Measurements from ENCODE around the gene APBB3.

The APBB3 gene

GRCh38 chr5:140574165-140574564 is 9.8 kb upstream of the APBB3 start:
- no peak for DNase-seq (ENCODE audit: low spot score)

DNA sequence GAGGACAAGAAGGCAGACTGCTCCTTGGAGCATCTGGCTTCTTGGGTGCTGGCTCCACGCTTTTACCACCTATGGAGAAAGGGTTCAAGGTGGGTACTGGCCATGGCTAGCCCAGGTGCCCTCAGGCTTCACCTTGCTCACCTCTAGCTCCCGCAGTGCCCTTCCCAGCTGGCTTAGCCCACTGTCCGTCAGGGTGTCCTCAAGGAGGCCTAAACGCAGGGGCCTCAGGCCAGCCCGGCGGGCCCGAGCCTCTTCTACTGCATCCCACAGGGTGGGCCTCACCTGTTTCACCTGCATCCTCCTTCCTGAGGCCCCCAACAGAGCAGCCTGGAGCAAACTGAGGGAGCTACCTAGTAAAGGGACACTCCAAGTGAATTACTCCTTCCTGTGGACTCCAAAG is 9.3 kb upstream of the APBB3 start:
- no peak for DNase-seq (ENCODE audit: low spot score)

DNA sequence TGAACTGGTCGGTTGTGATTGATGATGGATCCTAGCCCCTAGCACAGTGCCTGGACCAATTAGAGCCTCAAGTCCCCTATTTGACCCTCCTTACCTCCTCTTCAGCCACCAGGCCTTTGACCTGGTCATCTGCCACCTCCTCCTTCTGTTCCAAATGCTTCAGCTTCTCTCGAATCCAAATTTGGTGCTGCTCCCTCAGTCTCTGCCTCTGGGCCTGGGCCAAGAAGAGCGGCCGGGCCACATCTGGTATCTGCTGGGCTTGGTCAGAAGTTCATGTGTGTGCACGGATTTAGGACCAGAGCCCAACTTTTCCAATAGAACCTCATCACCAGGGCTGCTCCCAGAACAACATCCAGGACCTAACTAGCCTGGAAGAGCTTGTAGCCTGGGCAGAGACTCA is 6.7 kb upstream of the APBB3 start:
- no peak for DNase-seq (ENCODE audit: low spot score)

- no peak for DNase-seq (ENCODE audit: low spot score)
These were observed 6.1 kb upstream of the APBB3 start for GRCh38 chr5:140570488-140570887.

DNA sequence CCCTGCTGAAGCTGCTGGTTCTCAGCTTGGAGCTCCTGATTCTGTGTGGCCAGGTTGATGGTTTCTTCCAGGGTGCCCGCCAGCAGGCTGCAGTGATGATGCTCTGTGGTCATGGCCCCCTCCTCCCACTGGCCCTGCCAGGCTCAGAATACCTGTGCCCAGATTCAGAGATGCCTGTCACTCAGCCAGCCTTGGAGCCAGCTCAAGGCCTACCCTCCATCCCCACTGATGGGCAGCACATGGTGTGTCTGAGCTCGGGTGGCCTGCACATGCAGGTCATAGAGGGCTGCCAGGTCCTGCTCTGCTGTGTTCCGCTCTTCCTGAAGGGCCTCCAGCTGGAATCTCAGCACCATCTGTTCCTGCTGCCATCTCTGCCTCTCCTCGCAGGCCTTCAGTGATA is 5.7 kb upstream of the APBB3 start:
- no peak for DNase-seq (ENCODE audit: low spot score)

- DNase-seq (ENCODE audit: low spot score): no peak
These were observed 4.8 kb upstream of the APBB3 start for GRCh38 chr5:140569197-140569596.

GRCh38 chr5:140568443-140569063 is 4.2 kb upstream of the APBB3 start:
- DNase-seq (ENCODE audit: low spot score): no peak

DNA sequence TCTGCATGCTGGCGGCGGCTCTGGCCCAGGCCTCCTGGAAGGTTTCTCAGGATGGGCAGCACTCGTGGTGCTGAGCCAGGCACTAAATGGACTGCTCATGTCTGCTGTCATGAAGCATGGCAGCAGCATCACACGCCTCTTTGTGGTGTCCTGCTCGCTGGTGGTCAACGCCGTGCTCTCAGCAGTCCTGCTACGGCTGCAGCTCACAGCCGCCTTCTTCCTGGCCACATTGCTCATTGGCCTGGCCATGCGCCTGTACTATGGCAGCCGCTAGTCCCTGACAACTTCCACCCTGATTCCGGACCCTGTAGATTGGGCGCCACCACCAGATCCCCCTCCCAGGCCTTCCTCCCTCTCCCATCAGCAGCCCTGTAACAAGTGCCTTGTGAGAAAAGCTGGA is 3.5 kb upstream of the APBB3 start:
- no peak for DNase-seq (ENCODE audit: low spot score)

DNA sequence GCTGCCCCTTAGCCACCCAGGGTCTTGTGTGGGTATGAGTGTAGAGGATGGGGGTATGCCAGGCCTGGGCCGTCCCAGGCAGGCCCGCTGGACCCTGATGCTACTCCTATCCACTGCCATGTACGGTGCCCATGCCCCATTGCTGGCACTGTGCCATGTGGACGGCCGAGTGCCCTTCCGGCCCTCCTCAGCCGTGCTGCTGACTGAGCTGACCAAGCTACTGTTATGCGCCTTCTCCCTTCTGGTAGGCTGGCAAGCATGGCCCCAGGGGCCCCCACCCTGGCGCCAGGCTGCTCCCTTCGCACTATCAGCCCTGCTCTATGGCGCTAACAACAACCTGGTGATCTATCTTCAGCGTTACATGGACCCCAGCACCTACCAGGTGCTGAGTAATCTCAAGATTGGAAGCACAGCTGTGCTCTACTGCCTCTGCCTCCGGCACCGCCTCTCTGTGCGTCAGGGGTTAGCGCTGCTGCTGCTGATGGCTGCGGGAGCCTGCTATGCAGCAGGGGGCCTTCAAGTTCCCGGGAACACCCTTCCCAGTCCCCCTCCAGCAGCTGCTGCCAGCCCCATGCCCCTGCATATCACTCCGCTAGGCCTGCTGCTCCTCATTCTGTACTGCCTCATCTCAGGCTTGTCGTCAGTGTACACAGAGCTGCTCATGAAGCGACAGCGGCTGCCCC is 2.9 kb upstream of the APBB3 start:
- DNase-seq (ENCODE audit: low spot score): no peak

- DNase-seq (ENCODE audit: low spot score): no peak
These were observed 2.3 kb upstream of the APBB3 start for GRCh38 chr5:140566665-140567064.

DNA sequence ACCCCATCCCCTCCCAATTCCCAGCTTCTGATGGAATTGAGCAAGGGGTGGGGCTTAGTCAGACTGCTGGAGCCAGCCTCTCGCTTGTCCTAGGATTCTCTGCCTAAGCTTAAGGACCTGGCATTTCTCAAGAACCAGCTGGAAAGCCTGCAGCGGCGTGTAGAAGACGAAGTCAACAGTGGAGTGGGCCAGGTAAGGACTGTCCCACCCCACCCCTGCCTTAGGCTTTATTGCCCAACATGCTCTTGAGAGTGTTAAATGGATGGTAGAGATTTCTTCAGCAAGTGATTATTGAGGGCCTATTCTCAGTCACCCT is 1.3 kb upstream of the APBB3 start:
- no peak for DNase-seq (ENCODE audit: low spot score)

DNA sequence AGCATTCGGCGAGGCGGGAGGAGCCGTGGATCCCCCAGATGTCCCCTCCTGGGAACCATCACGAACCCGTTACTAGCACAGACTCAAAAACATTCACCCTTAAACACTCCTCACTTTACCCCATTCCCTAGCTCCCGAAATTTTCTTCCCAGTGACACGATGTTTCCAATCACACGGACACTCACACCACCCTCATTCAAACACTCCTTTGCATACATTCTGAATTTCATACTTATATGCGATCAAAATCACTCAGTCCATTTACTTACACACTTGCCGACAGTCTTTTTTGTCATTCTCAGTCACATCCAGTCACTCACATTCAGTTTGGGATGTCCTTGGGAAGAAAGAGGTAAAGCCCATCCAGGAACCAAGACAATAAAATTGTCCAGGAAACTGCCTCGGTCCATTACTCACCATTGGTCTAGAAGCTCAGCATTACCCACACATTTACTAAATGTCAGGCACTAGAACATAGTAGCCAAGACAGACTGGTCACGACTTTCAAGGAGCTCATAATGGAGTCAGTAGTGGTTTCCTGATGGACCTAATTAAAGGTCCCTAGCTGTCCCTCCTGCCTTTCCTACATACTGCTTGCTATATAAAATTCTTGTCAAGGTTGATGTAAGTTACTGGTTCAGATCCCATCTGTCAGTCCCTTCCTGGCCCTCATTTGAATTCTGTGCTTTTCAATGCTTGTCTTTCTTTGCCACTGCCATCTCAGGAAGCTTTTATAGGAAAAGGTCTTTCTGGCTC is 804 bp upstream of the APBB3 start:
- DNase-seq (ENCODE audit: low spot score): no peak

- DNase-seq (ENCODE audit: low spot score): no peak
These were observed 802 bp downstream of the APBB3 start for GRCh38 chr5:140563596-140563995.

- DNase-seq (ENCODE audit: low spot score): no peak
These were observed 2.5 kb downstream of the APBB3 start for GRCh38 chr5:140561753-140562523.

- DNase-seq (ENCODE audit: low spot score): no peak
These were observed 4.2 kb downstream of the APBB3 start for GRCh38 chr5:140560227-140560626.

GRCh38 chr5:140558542-140558941 is 5.9 kb downstream of the APBB3 start:
- no peak for DNase-seq (ENCODE audit: low spot score)

- no peak for DNase-seq (ENCODE audit: low spot score)
These were observed 6.4 kb downstream of the APBB3 start for GRCh38 chr5:140557965-140558364.

- DNase-seq (ENCODE audit: low spot score): peak; percentile 93
These were observed 7.1 kb downstream of the APBB3 start, which contains the start of gene SRA1 for GRCh38 chr5:140557136-140557805. TSS of gene SRA1 (minus strand) at chr5:140557473. CDS start at chr5:140557452, 21 bp downstream.

DNA sequence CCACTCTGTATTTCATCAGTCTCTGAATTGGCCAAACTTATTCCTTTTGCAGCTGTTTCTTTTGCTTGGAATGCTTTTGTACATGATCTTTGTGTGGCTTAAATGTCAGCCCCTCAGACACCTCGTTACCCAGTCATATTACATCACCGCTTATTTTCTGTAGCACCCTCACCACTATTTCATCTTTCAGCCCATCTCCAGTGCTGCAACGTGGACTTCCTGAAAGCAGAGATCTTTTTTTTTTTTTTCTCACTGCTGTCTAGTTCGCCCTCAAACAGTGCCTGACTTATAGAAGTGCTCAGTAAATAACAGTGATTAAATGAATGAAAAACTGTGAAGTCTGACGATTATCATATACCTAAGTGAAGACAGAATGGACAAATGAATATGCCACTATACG is 8.0 kb downstream of the APBB3 start:
- DNase-seq (ENCODE audit: low spot score): no peak

DNA sequence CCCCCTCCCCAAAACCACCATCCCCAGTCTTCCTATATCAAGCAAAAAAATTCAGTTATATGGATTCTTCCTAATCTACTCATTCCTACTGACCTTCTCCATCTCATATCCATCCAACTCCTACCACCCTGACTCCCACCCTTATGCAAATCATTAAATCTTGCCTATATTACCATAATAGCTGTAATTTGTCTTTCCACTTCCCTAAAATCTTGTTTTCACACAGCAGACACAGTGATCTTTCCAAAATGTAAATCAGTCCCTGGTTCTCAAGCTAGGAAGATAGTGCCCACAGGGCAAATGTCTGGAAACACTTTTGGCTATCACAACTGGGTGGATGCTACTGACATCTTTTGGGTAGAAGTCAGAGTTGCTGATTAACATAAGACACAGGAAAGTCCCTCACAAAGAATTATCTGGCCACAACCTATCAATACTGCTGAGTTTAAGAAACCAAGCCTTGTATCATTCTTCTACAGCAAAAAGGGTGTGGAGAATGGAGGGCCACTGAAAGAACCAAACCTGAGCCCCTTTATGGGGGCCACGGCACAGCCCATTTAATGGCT is 8.6 kb downstream of the APBB3 start:
- DNase-seq (ENCODE audit: low spot score): peak; percentile 49

- peak; percentile 67 for DNase-seq (ENCODE audit: low spot score)
These were observed 9.9 kb downstream of the APBB3 start for GRCh38 chr5:140554454-140554853.

- DNase-seq (ENCODE audit: low spot score): peak; percentile 30
These were observed 10.7 kb downstream of the APBB3 start for GRCh38 chr5:140553657-140554056.

All from hematopoietic multipotent progenitor cell treated with erythropoietin and hydrocortisone succinate and interleukin-3 and kit ligand, for 17 days (in vitro differentiated cells).